ENCODE results near the gene ABCA1. TPM values are rescaled to one million over a fixed set of nuclear protein-coding genes. Genes with fewer than 3 reads are reported as not detected.

Gene ABCA1
- total and polyA plus RNA-seq, 12 donors = 1.3 to 35.0 (median 11.3) TPM

DNA sequence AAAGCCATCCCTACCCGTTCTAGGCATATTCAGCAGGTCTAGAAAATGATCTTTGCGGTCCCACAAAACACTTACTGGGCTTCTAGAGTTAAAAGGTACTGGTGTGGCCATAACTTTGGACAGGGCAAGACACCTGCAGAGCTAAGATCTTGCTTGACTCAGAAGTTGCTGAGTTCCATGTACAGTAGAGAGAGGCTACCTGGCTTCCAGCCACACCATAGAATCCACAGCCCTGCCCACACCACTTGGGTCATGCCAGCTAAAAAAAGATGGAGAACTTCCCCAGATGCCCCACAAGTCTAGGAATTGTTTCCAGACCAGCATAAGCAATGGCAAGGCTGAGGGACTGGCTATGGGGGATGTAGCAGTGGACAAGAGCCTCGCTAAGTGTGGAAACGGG, 52.1 kb downstream of the ABCA1 start:
- no peak overlapping the region for H3K4me3 ChIP-seq
- intact Hi-C loops (cut with DNase I) = loop anchor here in 1 of 10 donors (5.0 kb wide), 1 partner anchor 46 kb away; no protein-coding TSS in a partner anchor
- H3K9me3 ChIP-seq = no peaks in the 10 kb centered on the region
- H3K27ac ChIP-seq = peak overlapping the region in 2 of 10 donors; percentile 1 to 17
- peaks cover 8 to 55% (median 30%) of the 10 kb centered on the region in 9 donors for H3K4me1 ChIP-seq
- TF ChIP-seq, protein P1, sequence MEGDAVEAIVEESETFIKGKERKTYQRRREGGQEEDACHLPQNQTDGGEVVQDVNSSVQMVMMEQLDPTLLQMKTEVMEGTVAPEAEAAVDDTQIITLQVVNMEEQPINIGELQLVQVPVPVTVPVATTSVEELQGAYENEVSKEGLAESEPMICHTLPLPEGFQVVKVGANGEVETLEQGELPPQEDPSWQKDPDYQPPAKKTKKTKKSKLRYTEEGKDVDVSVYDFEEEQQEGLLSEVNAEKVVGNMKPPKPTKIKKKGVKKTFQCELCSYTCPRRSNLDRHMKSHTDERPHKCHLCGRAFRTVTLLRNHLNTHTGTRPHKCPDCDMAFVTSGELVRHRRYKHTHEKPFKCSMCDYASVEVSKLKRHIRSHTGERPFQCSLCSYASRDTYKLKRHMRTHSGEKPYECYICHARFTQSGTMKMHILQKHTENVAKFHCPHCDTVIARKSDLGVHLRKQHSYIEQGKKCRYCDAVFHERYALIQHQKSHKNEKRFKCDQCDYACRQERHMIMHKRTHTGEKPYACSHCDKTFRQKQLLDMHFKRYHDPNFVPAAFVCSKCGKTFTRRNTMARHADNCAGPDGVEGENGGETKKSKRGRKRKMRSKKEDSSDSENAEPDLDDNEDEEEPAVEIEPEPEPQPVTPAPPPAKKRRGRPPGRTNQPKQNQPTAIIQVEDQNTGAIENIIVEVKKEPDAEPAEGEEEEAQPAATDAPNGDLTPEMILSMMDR (IDR thresholded peaks at IDR 0.05) = no peak
- H3K27me3 ChIP-seq = no peaks in the 10 kb centered on the region
- DNase-seq = no peak
- no peak for ATAC-seq
- peaks cover 0 to 70% (median 0%) of the 10 kb centered on the region in 9 donors for H3K36me3 ChIP-seq
- 96 to 97% methylated on average over 4 of the region's 4 CpGs for WGBS, 2 donors

DNA sequence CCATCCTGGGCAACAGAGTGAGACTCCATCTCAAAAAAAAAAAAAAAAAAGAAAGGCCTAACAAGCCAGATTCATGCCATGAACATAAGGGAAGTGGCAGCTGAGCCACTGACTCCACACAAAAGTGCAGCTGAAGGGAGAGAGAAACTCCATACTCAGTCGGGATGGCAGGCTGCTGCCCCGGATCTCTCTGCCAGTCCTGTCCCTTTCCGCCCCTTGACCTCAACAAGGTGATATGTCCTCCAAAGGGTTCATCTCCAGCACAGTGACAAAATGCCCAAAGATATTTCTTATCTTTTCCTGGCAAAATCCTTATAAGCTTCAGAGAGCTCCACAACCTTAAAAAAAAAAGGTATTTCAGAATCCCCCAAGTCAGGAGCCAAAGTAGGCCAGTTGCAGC, 52.6 kb downstream of the ABCA1 start:
- H3K9me3 ChIP-seq = no peaks in the 10 kb centered on the region
- intact Hi-C loops (cut with DNase I) = loop anchor here in 1 of 10 donors (5.0 kb wide), 1 partner anchor 47 kb away; no protein-coding TSS in a partner anchor
- no peak overlapping the region for H3K4me3 ChIP-seq
- H3K27me3 ChIP-seq = no peaks in the 10 kb centered on the region
- TF ChIP-seq, protein P1 (IDR thresholded peaks at IDR 0.05) = no peak
- peaks cover 0 to 65% (median 0%) of the 10 kb centered on the region in 9 donors for H3K36me3 ChIP-seq
- peaks cover 8 to 57% (median 33%) of the 10 kb centered on the region in 9 donors for H3K4me1 ChIP-seq
- H3K27ac ChIP-seq = peak overlapping the region in 2 of 10 donors; percentile 1 to 17
- 77 to 94% methylated on average over 3 of the region's 3 CpGs for WGBS, 2 donors
- DNase-seq (no peak), ATAC-seq (no peak)

DNA sequence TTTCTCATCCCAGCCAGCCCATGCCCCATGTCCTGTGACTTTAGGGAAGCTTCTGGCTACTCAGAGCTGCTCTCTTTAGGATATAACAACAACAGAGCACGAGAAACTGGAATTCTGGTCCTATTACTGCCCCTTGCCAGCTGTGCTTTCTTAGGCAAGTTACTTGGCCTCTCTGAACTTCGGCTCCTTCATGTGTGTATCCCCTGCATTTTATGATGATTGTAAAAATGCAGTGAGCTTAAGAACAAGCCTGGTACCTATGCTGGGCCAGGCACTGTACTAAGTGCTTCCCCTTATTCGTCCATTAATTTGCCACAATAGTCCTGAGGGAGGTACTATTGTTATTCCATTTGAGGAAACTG, 54.5 kb downstream of the ABCA1 start:
- 76 to 81% methylated on average over 3 of the region's 3 CpGs for WGBS, 2 donors
- DNase-seq = no peak
- no peak for ATAC-seq
- Histone ChIP-seq H3K27me3 (no peaks in the 10 kb centered on the region), H3K9me3 (no peaks in the 10 kb centered on the region), H3K4me3 (no peak overlapping the region), H3K27ac (peak overlapping the region in 8 of 10 donors; percentile 18 to 75 (median 47)), H3K4me1 (peaks cover 19 to 58% (median 44%) of the 10 kb centered on the region in 9 donors), H3K36me3 (peaks cover 0 to 57% (median 0%) of the 10 kb centered on the region in 9 donors)
- intact Hi-C loops (cut with DNase I) = loop anchor here in 1 of 10 donors (5.0 kb wide), 1 partner anchor 39 kb away; no protein-coding TSS in a partner anchor
- TF ChIP-seq, protein P1 (IDR thresholded peaks at IDR 0.05) = no peak

DNA sequence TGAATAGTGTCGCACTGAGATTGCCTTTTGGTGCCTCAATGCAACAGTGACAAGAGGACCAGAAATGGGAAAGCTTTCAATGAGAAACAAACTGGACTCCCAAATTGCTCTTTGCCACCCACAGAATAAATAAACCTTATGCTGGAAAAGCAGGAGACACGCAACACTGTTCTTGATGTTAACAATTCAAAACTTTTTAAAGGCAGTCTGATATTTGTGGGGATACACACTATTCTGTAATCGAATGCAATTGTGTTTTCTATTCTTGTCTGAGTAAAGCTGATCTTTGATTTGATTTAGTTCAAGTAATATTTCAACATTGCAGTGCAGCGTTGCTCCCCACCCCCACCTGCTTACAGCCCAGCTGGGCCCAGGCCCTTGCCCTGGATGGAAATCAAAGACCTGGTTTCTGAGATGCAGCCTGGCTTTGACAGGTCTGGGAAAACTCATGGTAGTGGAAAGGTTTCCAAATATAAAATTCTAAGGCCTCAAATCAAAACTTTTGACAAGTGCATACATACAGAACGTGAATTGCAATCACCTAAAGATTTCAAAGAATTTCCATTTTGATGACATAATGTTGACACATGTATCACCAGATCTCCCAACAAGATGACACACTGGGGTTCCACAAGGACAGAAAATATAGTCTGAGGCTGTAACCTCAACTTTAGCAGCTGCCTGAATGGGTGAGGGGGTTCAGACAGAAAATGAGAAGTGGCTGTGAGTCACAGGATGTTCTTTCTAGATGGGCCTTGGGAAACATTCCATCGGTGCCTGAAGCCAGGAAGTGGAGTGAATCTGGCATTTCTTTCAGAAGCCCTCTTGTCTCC, 55.1 kb downstream of the ABCA1 start:
- WGBS, 2 donors = 55 to 56% methylated on average over 6 of the region's 6 CpGs
- DNase-seq = peak in 1 of 2 donors; percentile 21
- Histone ChIP-seq H3K27ac (peak overlapping the region in 8 of 10 donors; percentile 18 to 75 (median 47)), H3K36me3 (peaks cover 0 to 57% (median 0%) of the 10 kb centered on the region in 9 donors), H3K4me1 (peaks cover 22 to 64% (median 49%) of the 10 kb centered on the region in 9 donors), H3K4me3 (no peak overlapping the region), H3K9me3 (no peaks in the 10 kb centered on the region), H3K27me3 (no peaks in the 10 kb centered on the region)
- TF ChIP-seq, protein P1 (IDR thresholded peaks at IDR 0.05) = no peak
- intact Hi-C loops (cut with DNase I) = loop anchor here in 1 of 10 donors (5.0 kb wide), 1 partner anchor 39 kb away; no protein-coding TSS in a partner anchor
- peak in 6 of 8 donors; percentile 27 to 66 (median 35) for ATAC-seq
